ENCODE measurements around the gene EYA2. TPM values are rescaled to one million over a fixed set of nuclear protein-coding genes. Genes with fewer than 3 reads are reported as not detected.

Gene EYA2
- total RNA-seq, 1 experiment from 2014 or later = 0.74 TPM

- Histone ChIP-seq H3K79me2 (ENCODE audit: insufficient read depth, low read length) (no peaks in the 10 kb centered on the region), H4K8ac (replicated peaks; ENCODE audit: insufficient read length, low read depth, low read length) (no peak overlapping the region), H3K4ac (ENCODE audit: low read depth, low read length) (no peak overlapping the region), H3K9ac (ENCODE audit: extremely low read depth, insufficient read length, low read length) (no peak overlapping the region), H4K5ac (ENCODE audit: insufficient read length, low read depth, low read length) (no peak overlapping the region), H3K9me3 (ENCODE audit: control insufficient read depth, low read depth, low read length) (no peaks in the 10 kb centered on the region), H3K14ac (ENCODE audit: insufficient read depth, low read length) (no peak overlapping the region), H3K27ac (ENCODE audit: insufficient read length, low read depth, low read length) (no peak overlapping the region), H4K20me1 (ENCODE audit: control insufficient read depth, insufficient read depth, insufficient read length) (no peaks in the 10 kb centered on the region), H3K18ac (ENCODE audit: insufficient read length, low read depth, low read length) (no peak overlapping the region), H4K91ac (ENCODE audit: insufficient read length, low read depth, low read length) (no peak overlapping the region), H3T11ph (ENCODE audit: low read length) (no peak overlapping the region), H3K23me2 (ENCODE audit: insufficient read length, low read depth, low read length, poor library complexity, severe bottlenecking) (no peaks in the 10 kb centered on the region), H2BK120ac (ENCODE audit: low read depth, low read length, poor library complexity, severe bottlenecking) (no peak overlapping the region), H2AFZ (ENCODE audit: low read length) (no peak overlapping the region), H2BK12ac (ENCODE audit: insufficient read length, low read depth, low read length) (no peak overlapping the region), H3K27me3 (ENCODE audit: insufficient read depth, low read length) (no peaks in the 10 kb centered on the region), H3K4me2 (ENCODE audit: insufficient read depth, insufficient read length, low read length) (no peak overlapping the region), H2BK5ac (ENCODE audit: insufficient read length, low read length) (no peak overlapping the region), H2BK15ac (ENCODE audit: low read depth, low read length) (no peak overlapping the region), H3K79me1 (ENCODE audit: insufficient read depth, low read depth, low read length, poor library complexity, severe bottlenecking) (no peaks in the 10 kb centered on the region), H3K56ac (ENCODE audit: insufficient read length, low read depth, low read length) (no peak overlapping the region), H3K4me1 (ENCODE audit: insufficient read depth, low read length) (no peaks in the 10 kb centered on the region), H3K23ac (ENCODE audit: insufficient read length, low read depth, low read length) (no peak overlapping the region), H2AK5ac (ENCODE audit: insufficient read length, low read length) (no peak overlapping the region), H2BK20ac (ENCODE audit: low read depth, low read length, poor library complexity, severe bottlenecking) (no peak overlapping the region)
- no peaks in the 10 kb centered on the region; the same call in 1 of the 2 replicates for H3K27me3 Mint-ChIP-seq (ENCODE audit: low read depth)
- H3K4me3 Mint-ChIP-seq = no peak overlapping the region
- WGBS (ENCODE audit: extremely low coverage, insufficient read length, low lambda C conversion rate) = no CpG with 5 or more reads among the region's 17 CpGs
- 0 out of 7 replicates have a peak overlapping the region, but pooled peaks of 1 of the 3 experiments have one; percentile 35 for H3K27ac Mint-ChIP-seq
- DNase-seq = no peak
- peaks cover 16 to 19% of the 10 kb centered on the region in 2 experiments for H3K4me1 Mint-ChIP-seq
- H3K9me3 Mint-ChIP-seq = no peaks in the 10 kb centered on the region; a peak in 1 of 5 replicates
- H3K36me3 Mint-ChIP-seq (ENCODE audit: insufficient read depth in 1 of 3, low read depth in 3 of 3) = no peaks in the 10 kb centered on the region
- TF ChIP-seq CTCF (conservative IDR thresholded peaks at IDR 0.05) = no peak
Measured at GRCh38 chr20:46964618-46965455, 70.2 kb downstream of the EYA2 start.
